22Rv1 (cell line): Measurements from ENCODE around the gene SLC26A6.

Experiments used
- CTCF ChIP-seq: fragments of 450-650 bp; IDR thresholded peaks from 2 replicates; pipeline ENCODE4 v1.5.1; 2017; ENCODE audit warnings: mild to moderate bottlenecking
- ZFX ChIP-seq: fragments of 450-650 bp; IDR thresholded peaks from 2 replicates; pipeline ENCODE4 v1.6.1; 2017; ENCODE audit warnings: antibody characterized with exemption, borderline replicate concordance

DNA sequence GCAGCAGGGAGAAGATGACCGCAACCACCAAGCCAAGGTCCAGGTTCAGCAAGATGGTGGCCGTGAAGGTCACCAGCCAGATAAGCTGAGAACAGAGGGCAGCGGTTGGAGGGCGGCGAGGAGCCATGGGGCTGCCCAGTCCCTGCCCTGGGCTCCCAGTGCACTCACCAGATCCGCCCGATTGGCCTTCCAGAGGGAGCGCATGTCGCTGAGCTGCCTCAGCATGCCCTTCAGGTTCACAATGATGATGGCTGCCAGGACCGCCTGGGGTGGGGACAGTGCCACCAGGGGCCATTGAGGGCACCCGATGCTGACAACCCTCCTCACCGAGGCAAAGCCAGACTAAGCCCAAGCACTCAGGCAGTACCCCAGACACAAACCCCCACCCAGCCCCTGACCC lies 5.4 kb downstream of the SLC26A6 start:
- TF ChIP-seq CTCF (no peak), ZFX (no peak)
